ENCODE results near the gene THSD8. TPM values are rescaled to one million over a fixed set of nuclear protein-coding genes. Genes with fewer than 3 reads are reported as not detected.

The THSD8 gene
- total RNA-seq, 1 experiment from 2014 or later: 45.8 TPM

GRCh38 chr19:12785431-12786031, 16.3 kb upstream of the THSD8 start:
- Histone ChIP-seq H3K23ac (ENCODE audit: insufficient read length, low read depth, low read length) (no peak overlapping the region), H2BK12ac (ENCODE audit: insufficient read length, low read depth, low read length) (no peak overlapping the region), H4K8ac (replicated peaks; ENCODE audit: insufficient read length, low read depth, low read length) (no peak overlapping the region), H4K91ac (ENCODE audit: insufficient read length, low read depth, low read length) (no peak overlapping the region), H3K9ac (ENCODE audit: extremely low read depth, insufficient read length, low read length) (no peak overlapping the region), H4K20me1 (ENCODE audit: control insufficient read depth, insufficient read depth, insufficient read length) (no peaks in the 10 kb centered on the region), H3K27ac (ENCODE audit: insufficient read length, low read depth, low read length) (no peak overlapping the region), H3K14ac (ENCODE audit: insufficient read depth, low read length) (no peak overlapping the region; the same call in 1 of the 2 replicates), H3K23me2 (ENCODE audit: insufficient read length, low read depth, low read length, poor library complexity, severe bottlenecking) (peaks cover 19% of the 10 kb centered on the region), H2BK15ac (ENCODE audit: low read depth, low read length) (no peak overlapping the region), H2BK120ac (ENCODE audit: low read depth, low read length, poor library complexity, severe bottlenecking) (no peak overlapping the region), H2BK5ac (ENCODE audit: insufficient read length, low read length) (no peak overlapping the region), H4K5ac (ENCODE audit: insufficient read length, low read depth, low read length) (no peak overlapping the region), H3K4me2 (ENCODE audit: insufficient read depth, insufficient read length, low read length) (no peak overlapping the region), H3K27me3 (ENCODE audit: insufficient read depth, low read length) (no peaks in the 10 kb centered on the region), H3K79me2 (ENCODE audit: insufficient read depth, low read length) (no peaks in the 10 kb centered on the region), H3K4me1 (ENCODE audit: insufficient read depth, low read length) (peaks cover 6% of the 10 kb centered on the region), H3K56ac (ENCODE audit: insufficient read length, low read depth, low read length) (no peak overlapping the region), H3K9me3 (ENCODE audit: control insufficient read depth, low read depth, low read length) (no peaks in the 10 kb centered on the region), H3K79me1 (ENCODE audit: insufficient read depth, low read depth, low read length, poor library complexity, severe bottlenecking) (no peaks in the 10 kb centered on the region), H2AFZ (ENCODE audit: low read length) (no peak overlapping the region), H2BK20ac (ENCODE audit: low read depth, low read length, poor library complexity, severe bottlenecking) (no peak overlapping the region), H2AK5ac (ENCODE audit: insufficient read length, low read length) (no peak overlapping the region), H3T11ph (ENCODE audit: low read length) (no peak overlapping the region), H3K18ac (ENCODE audit: insufficient read length, low read depth, low read length) (no peak overlapping the region), H3K4ac (ENCODE audit: low read depth, low read length) (no peak overlapping the region)
- Mint-ChIP-seq H3K36me3 (ENCODE audit: insufficient read depth in 1 of 3, low read depth in 3 of 3) (no peaks in the 10 kb centered on the region), H3K4me3 (no peak overlapping the region), H3K4me1 (peaks cover 23 to 27% of the 10 kb centered on the region in 2 experiments), H3K27me3 (ENCODE audit: low read depth) (peaks cover 3% of the 10 kb centered on the region), H3K9me3 (no peaks in the 10 kb centered on the region), H3K27ac (no peak overlapping the region)
- no peak for DNase-seq
- no CpG with 5 or more reads among the region's 4 CpGs for WGBS (ENCODE audit: extremely low coverage, insufficient read length, low lambda C conversion rate)
- no peak for TF ChIP-seq CTCF (conservative IDR thresholded peaks at IDR 0.05)

Measured in H9 (cell line).